Type B pancreatic cell (in vitro differentiated cells): Measurements from ENCODE around the gene SLCO3A1. TPM values are rescaled to one million over a fixed set of nuclear protein-coding genes. Genes with fewer than 3 reads are reported as not detected.

Experiments used
- DNase-seq: peaks from one replicate; pipeline ENCODE4 v3.0.0; 2021; ENCODE audit warnings: mixed read lengths; ENCODE audit not compliant: unreplicated experiment; ENCODE audit errors: extremely low spot score
- H3K27ac Mint-ChIP-seq: 2 replicates; pipeline ENCODE4 v1.8.0; 2021; ENCODE audit warnings: mild to moderate bottlenecking, mixed read lengths
- H3K27me3 Mint-ChIP-seq: 2 replicates; pipeline ENCODE4 v1.8.0; 2021; ENCODE audit warnings: mixed read lengths
- H3K36me3 Mint-ChIP-seq: 2 replicates; pipeline ENCODE4 v1.8.0; 2021; ENCODE audit warnings: mixed read lengths
- H3K4me1 Mint-ChIP-seq: one replicate; pipeline ENCODE4 v1.8.0; 2021; ENCODE audit warnings: mixed read lengths; ENCODE audit not compliant: unreplicated experiment
- H3K4me3 Mint-ChIP-seq: 2 replicates; pipeline ENCODE4 v1.8.0; 2021; ENCODE audit warnings: mild to moderate bottlenecking, mixed read lengths
- H3K9me3 Mint-ChIP-seq: 2 replicates; pipeline ENCODE4 v1.8.0; 2021; ENCODE audit warnings: mixed read lengths
- CTCF ChIP-seq: fragments of 200-600 bp; sonication (generic); conservative IDR thresholded peaks from 2 replicates; pipeline ENCODE4 v1.5.0; 2021; ENCODE audit warnings: antibody characterized with exemption, mild to moderate bottlenecking
- total RNA-seq: library from RNA; stranded (reverse); gene quantifications from 2 replicates; pipeline ENCODE4 v1.2.1, GENCODE V29; 2021; ENCODE audit warnings: low replicate concordance

Gene SLCO3A1
- total RNA-seq, 1 donor from 2014 or later = 30.9 TPM

- peaks cover 5% of the 10 kb centered on the region for H3K27me3 Mint-ChIP-seq
- H3K4me3 Mint-ChIP-seq = no peak overlapping the region
- no peak for TF ChIP-seq CTCF
- H3K27ac Mint-ChIP-seq = no peak overlapping the region
- H3K9me3 Mint-ChIP-seq = no peaks in the 10 kb centered on the region
- H3K36me3 Mint-ChIP-seq = no peaks in the 10 kb centered on the region
- H3K4me1 Mint-ChIP-seq = peaks cover 25% of the 10 kb centered on the region
- DNase-seq = no peak
Observed at GRCh38 chr15:91860498-91860897, 7.0 kb downstream of the SLCO3A1 start.

- Mint-ChIP-seq H3K36me3 (no peaks in the 10 kb centered on the region), H3K4me3 (no peak overlapping the region), H3K4me1 (peaks cover 25% of the 10 kb centered on the region), H3K27me3 (no peaks in the 10 kb centered on the region), H3K27ac (no peak overlapping the region), H3K9me3 (no peaks in the 10 kb centered on the region)
- TF ChIP-seq CTCF = no peak
- DNase-seq = no peak
Observed at GRCh38 chr15:91861223-91861622, 7.7 kb downstream of the SLCO3A1 start.

GRCh38 chr15:91862891-91863504 is 9.5 kb downstream of the SLCO3A1 start:
- no peak for TF ChIP-seq CTCF
- H3K36me3 Mint-ChIP-seq = no peaks in the 10 kb centered on the region
- no peak overlapping the region for H3K4me3 Mint-ChIP-seq
- DNase-seq = no peak
- H3K4me1 Mint-ChIP-seq = peaks cover 18% of the 10 kb centered on the region
- H3K27me3 Mint-ChIP-seq = no peaks in the 10 kb centered on the region
- H3K9me3 Mint-ChIP-seq = no peaks in the 10 kb centered on the region
- peak overlapping the region; percentile 50 for H3K27ac Mint-ChIP-seq

- H3K27me3 Mint-ChIP-seq = no peaks in the 10 kb centered on the region
- H3K27ac Mint-ChIP-seq = peak overlapping the region; percentile 50
- no peaks in the 10 kb centered on the region for H3K36me3 Mint-ChIP-seq
- TF ChIP-seq CTCF = no peak
- no peak for DNase-seq
- H3K9me3 Mint-ChIP-seq = no peaks in the 10 kb centered on the region
- H3K4me1 Mint-ChIP-seq = peaks cover 18% of the 10 kb centered on the region
- H3K4me3 Mint-ChIP-seq = no peak overlapping the region
Observed at GRCh38 chr15:91863621-91864255, 10.2 kb downstream of the SLCO3A1 start.

- H3K36me3 Mint-ChIP-seq = no peaks in the 10 kb centered on the region
- no peak for DNase-seq
- peaks cover 2% of the 10 kb centered on the region for H3K9me3 Mint-ChIP-seq
- peaks cover 18% of the 10 kb centered on the region for H3K4me1 Mint-ChIP-seq
- TF ChIP-seq CTCF = no peak
- H3K27ac Mint-ChIP-seq = no peak overlapping the region
- H3K4me3 Mint-ChIP-seq = no peak overlapping the region
- no peaks in the 10 kb centered on the region for H3K27me3 Mint-ChIP-seq
Observed at GRCh38 chr15:91864664-91865063, 11.2 kb downstream of the SLCO3A1 start.
